Gastroesophageal sphincter (tissue), 3 donors: ENCODE results near the gene ADGRG3.

Experiments used
- CTCF ChIP-seq, 4 experiments: fragments of 200-600 bp in 2 of 4; fragments of 450-650 bp in 2 of 4; sonication (generic) in 1 of 4; IDR thresholded peaks; one replicate each; pipeline ENCODE4 v1.5.1; 2017 to 2019; ENCODE audit warnings: antibody characterized with exemption in 4 of 4, mild to moderate bottlenecking in 2 of 4, moderate library complexity in 2 of 4
- EP300 ChIP-seq: sonication (generic); formaldehyde crosslinking; IDR thresholded peaks from one replicate; pipeline ENCODE4 v1.6.1; 2017; ENCODE audit warnings: antibody characterized with exemption, mild to moderate bottlenecking
- POLR2A ChIP-seq, 2 donors: fragments of 450-650 bp; IDR thresholded peaks; one replicate each; pipeline ENCODE4 v1.6.1; 2017; ENCODE audit warnings: antibody characterized with exemption in 2 of 2, mild to moderate bottlenecking in 2 of 2, moderate library complexity in 1 of 2
- POLR2AphosphoS5 ChIP-seq: sonication (generic); formaldehyde crosslinking; IDR thresholded peaks from one replicate; pipeline ENCODE4 v1.6.1; 2017; ENCODE audit warnings: antibody characterized with exemption

- TF ChIP-seq CTCF (IDR thresholded peaks at IDR 0.05) (no peak), EP300 (no peak), POLR2A (IDR thresholded peaks at IDR 0.05) (no peak), POLR2AphosphoS5 (no peak)
Observed at GRCh38 chr16:57667048-57667525, 1.0 kb upstream of the ADGRG3 start.
